Ovary (tissue), 9 donors: ENCODE data around the gene HSPB7. TPM values are rescaled to one million over a fixed set of nuclear protein-coding genes. Genes with fewer than 3 reads are reported as not detected.
"Not testable (repeated sequence)": the region's sequence is repeated elsewhere in the genome, so short reads cannot be mapped to it uniquely, and the experiment has no call there.

Source experiments
- DNase-seq, 5 donors: peaks; one replicate each; pipeline ENCODE4 v3.0.0-alpha.2; 2019 to 2020
- H3K27ac ChIP-seq, 2 donors: fragments of 200-600 bp; one replicate each; pipeline versions ENCODE4 v1.5.1 to v1.8.0; 2019 to 2022
- H3K27me3 ChIP-seq: fragments of 200-600 bp; one replicate; pipeline ENCODE4 v1.8.0; 2022
- H3K36me3 ChIP-seq: fragments of 200-600 bp; sonication (generic); one replicate; pipeline ENCODE4 v1.5.1; 2019
- H3K4me1 ChIP-seq: one replicate; pipeline ENCODE4 v1.8.1; 2013; ENCODE audit warnings: mild to moderate bottlenecking, moderate library complexity; ENCODE audit not compliant: insufficient read depth
- H3K4me3 ChIP-seq: fragments of 200-600 bp; sonication (generic); one replicate; pipeline ENCODE4 v1.5.1; 2017
- H3K9me3 ChIP-seq, 2 donors: fragments of 200-600 bp in 1 of 2; sonication (generic) in 1 of 2; one replicate each; pipeline versions ENCODE4 v1.5.1 to v1.8.1; 2013 to 2019; ENCODE audit warnings: mild to moderate bottlenecking in 1 of 2, moderate library complexity in 1 of 2
- EP300 ChIP-seq: sonication (generic); formaldehyde crosslinking; IDR thresholded peaks from one replicate; pipeline ENCODE4 v1.6.1; 2017; ENCODE audit warnings: antibody characterized with exemption
- POLR2A ChIP-seq: fragments of 450-650 bp; IDR thresholded peaks from one replicate; pipeline ENCODE4 v1.6.1; 2017; ENCODE audit warnings: antibody characterized with exemption, mild to moderate bottlenecking, moderate library complexity
- WGBS, 3 donors: extraction: QIAGEN DNeasy Blood & Tissue Kit in 1 of 3; methylation state at CpG; one replicate each; pipeline versions ENCODE4 v1.1.5 to v1.1.7; 2013 to 2017; 5-methylcytosine and 5-hydroxymethylcytosine counted together
- intact Hi-C, 4 donors: fragments of 100-400 bp; cut with DNase I; formaldehyde crosslinking; loops; one replicate each; pipeline versions ENCODE4 v1.11.0 to v1.15.1; 2022 to 2023
- polyA plus RNA-seq, 2 donors: library from polyadenylated mRNA; stranded (reverse); fragments of 200-250 nt in 1 of 2; fragments of 350-450 nt in 1 of 2; fragmentation: Illumina TruSeq in 1 of 2; extraction: RNeasy Lipid Tissue Mini Kit (QIAGEN cat#74804) in 1 of 2; gene quantifications; one replicate each; pipeline ENCODE4 v1.2.3, GENCODE V29; 2013 to 2014
- total RNA-seq, 7 donors: library from RNA; depleted of rRNA in 2 of 7; stranded (reverse); fragments of >200 nt in 2 of 7; fragmentation: NEBNext Ultra II Directional in 3 of 7; extraction: Animal tissue kit (Norgen Biotek cat#: 25700) in 3 of 7; gene quantifications; one replicate each; pipeline versions ENCODE4 v1.1.0 to v1.2.4, GENCODE V29; 2016 to 2023
- TF ChIP-seq, protein P1 (sequence below), 3 donors: fragments of 450-650 bp in 2 of 3; fragments of 200-600 bp in 1 of 3; IDR thresholded peaks; one replicate each; pipeline versions ENCODE4 v1.5.1 to v1.8.0; 2016 to 2022; ENCODE audit warnings: antibody characterized with exemption in 3 of 3, mild to moderate bottlenecking in 1 of 3
- donor health status: DM: no; HTN: no; CAD: no; lungs with moderate emphysema.
- donor health status: DM: no; HTN: no; CAD: no.
- donor health status: Bipolar disorder and iron deficiency.
- donor health status: DM: yes; HTN: yes; CAD: no.
- donor health status: DM: no; HTN: no; CAD: no.
- donor health status: DM: yes; HTN: yes; CAD: no.

HSPB7 gene
- total and polyA plus RNA-seq, 9 donors = 1.9 to 68.7 (median 30.9) TPM

DNA sequence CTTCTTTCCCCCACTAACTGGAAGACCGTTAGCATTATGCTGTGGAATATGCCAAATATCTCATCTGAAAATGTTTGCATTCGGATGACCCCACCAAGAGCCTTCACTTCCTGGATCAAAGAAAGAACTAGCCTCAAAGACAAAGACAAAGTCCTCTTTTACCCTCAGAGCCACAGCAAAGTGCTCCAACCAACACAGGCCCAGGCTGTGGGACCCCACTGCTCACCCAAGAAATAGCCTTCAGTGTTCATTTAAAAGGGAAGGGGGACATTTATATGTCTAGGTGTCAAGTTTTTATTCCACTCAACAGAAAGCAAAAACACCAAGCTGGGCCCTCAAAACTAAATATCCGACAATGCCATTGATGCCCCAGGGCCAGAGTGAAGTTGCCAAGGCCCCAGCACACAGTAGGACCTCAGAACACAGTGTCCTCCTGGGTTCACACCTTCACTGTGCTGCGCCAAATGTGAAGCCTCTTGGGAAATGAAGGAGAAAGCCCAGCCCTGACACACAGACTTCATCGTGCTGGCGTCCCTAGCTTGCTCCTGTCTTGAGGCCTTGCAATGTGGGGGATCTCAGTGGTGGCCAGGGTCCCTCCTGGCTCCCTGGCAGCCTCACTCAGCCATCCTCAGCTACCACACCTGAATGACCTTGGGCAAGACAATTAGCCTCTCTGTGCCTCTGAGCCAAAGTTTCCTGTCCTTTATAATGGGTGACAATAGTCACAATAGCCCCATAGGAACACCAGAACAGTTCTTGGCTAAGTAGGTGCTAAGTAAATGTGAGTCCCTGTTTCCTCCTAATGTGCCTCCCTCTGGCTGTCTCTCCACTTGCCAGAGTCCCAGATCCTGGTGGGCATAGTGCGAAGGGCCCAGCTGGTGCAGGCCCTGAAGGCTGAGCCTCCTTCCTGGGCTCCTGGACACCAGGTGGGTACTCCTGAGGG lies 37.0 kb upstream of the HSPB7 start:
- no peak for DNase-seq
- no peaks in the 10 kb centered on the region for H3K36me3 ChIP-seq
- H3K4me1 ChIP-seq = no peaks in the 10 kb centered on the region
- H3K4me3 ChIP-seq = no peak overlapping the region
- no peaks in the 10 kb centered on the region for H3K9me3 ChIP-seq
- intact Hi-C loops = loop anchor here in 2 of 4 donors (2.0 to 5.0 kb wide), 3 partner anchors 43 to 253 kb away; no protein-coding TSS in a partner anchor
- TF ChIP-seq EP300 (no peak), POLR2A (no peak)
- TF ChIP-seq, protein P1, sequence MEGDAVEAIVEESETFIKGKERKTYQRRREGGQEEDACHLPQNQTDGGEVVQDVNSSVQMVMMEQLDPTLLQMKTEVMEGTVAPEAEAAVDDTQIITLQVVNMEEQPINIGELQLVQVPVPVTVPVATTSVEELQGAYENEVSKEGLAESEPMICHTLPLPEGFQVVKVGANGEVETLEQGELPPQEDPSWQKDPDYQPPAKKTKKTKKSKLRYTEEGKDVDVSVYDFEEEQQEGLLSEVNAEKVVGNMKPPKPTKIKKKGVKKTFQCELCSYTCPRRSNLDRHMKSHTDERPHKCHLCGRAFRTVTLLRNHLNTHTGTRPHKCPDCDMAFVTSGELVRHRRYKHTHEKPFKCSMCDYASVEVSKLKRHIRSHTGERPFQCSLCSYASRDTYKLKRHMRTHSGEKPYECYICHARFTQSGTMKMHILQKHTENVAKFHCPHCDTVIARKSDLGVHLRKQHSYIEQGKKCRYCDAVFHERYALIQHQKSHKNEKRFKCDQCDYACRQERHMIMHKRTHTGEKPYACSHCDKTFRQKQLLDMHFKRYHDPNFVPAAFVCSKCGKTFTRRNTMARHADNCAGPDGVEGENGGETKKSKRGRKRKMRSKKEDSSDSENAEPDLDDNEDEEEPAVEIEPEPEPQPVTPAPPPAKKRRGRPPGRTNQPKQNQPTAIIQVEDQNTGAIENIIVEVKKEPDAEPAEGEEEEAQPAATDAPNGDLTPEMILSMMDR (IDR thresholded peaks at IDR 0.05) = no peak
- no peaks in the 10 kb centered on the region for H3K27me3 ChIP-seq
- no peak overlapping the region for H3K27ac ChIP-seq
- WGBS, 3 donors = 86 to 89% (median 89%) methylated on average over 7 of the region's 7 CpGs

DNA sequence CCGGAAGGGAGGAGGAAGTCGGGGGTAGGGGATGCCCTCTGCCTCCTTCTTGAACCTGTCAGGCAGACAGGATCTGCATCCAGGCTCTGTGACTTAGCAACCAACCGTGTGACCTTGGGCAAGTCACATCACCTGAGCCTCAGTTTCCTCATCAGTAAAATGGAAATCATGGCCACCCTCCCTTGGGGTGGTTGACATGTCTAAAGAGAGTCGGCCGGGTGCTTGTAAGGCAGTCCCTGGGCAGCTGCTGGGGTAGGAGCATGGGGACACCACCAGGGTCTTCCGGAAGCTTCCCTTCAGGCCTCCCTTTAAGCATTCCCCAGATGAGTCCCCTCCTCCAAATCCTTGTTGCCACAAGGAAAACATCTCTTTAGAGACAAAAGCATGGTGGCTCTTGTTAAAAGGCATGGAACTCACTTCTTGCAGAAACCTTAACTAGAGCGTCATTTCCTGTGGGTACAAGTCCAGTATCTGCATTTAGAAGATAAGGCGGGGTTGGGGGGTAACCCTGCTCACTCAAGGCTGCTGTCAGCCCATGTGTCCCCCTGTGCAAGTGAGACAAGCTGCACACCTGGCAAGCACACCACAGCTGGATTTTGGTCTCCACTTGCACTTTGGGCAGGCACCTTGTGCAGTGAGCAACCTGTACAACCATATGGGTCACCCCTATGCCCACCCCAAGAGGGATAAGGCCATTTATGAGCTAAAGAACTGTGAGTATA lies 36.1 kb upstream of the HSPB7 start:
- no peak for DNase-seq
- intact Hi-C loops = loop anchor here in 2 of 4 donors (2.0 to 5.0 kb wide), 3 partner anchors 42 to 252 kb away; no protein-coding TSS in a partner anchor
- WGBS, 3 donors = 81 to 85% (median 84%) methylated on average over 7 to 8 of the region's 8 CpGs
- Histone ChIP-seq H3K27me3 (no peaks in the 10 kb centered on the region), H3K4me3 (no peak overlapping the region), H3K4me1 (no peaks in the 10 kb centered on the region), H3K27ac (no peak overlapping the region), H3K36me3 (no peaks in the 10 kb centered on the region), H3K9me3 (no peaks in the 10 kb centered on the region)
- TF ChIP-seq POLR2A (no peak), EP300 (no peak)
- TF ChIP-seq, protein P1 (IDR thresholded peaks at IDR 0.05) = no peak

DNA sequence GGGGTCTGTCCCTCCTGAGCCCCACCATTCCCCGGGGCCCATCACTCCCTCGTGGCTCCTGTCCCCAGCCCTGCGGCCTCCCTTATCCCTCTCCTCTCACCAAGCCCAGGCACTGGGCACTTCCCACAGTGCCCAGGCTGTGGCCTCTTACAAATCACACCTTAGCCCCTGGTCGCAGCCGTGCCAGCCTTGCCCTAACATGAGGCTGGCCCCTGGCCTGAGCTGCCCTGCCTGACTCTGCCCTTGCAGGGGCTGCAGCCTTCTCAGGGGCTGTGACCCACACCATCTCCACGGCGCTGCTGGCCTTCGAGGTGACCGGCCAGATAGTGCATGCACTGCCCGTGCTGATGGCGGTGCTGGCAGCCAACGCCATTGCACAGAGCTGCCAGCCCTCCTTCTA lies 34.1 kb upstream of the HSPB7 start:
- not testable (repeated sequence) for DNase-seq
- 83 to 93% (median 89%) methylated on average over 12 of the region's 12 CpGs for WGBS, 3 donors

DNA sequence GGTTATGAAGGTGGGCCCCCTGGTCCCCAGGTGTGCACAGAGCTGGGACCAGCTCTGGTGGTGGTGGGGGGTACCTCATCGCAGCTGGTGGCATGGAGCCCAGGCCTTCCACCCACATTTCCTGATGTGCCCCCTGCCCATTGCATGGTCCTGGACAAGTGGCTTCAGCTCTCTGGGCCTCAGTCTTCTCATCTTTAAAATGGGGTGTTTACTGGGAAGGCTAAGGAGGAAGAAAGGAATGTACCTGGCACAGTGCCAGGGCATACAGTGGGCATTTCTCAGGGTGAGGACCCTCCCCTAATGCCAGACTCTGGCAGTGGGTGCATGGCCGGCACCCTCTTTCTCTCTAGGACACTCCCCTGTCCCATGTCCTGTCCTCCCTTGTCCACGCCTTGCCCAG lies 33.2 kb upstream of the HSPB7 start:
- no peak overlapping the region for H3K27ac ChIP-seq
- H3K4me3 ChIP-seq = no peak overlapping the region
- 90 to 94% (median 94%) methylated on average over 3 of the region's 3 CpGs for WGBS, 3 donors
- H3K27me3 ChIP-seq = no peaks in the 10 kb centered on the region
- intact Hi-C loops = loop anchor here in 2 of 4 donors (5.0 kb wide), 2 partner anchors 39 to 249 kb away; no protein-coding TSS in a partner anchor
- H3K4me1 ChIP-seq = peaks cover 2% of the 10 kb centered on the region
- no peaks in the 10 kb centered on the region for H3K36me3 ChIP-seq
- no peaks in the 10 kb centered on the region for H3K9me3 ChIP-seq
- TF ChIP-seq POLR2A = no peak
- TF ChIP-seq, protein P1 (IDR thresholded peaks at IDR 0.05) = no peak
- no peak for DNase-seq

More for the DNA sequence above, 34.1 kb upstream of the HSPB7 start:
- intact Hi-C loops = loop anchor here in 2 of 4 donors (5.0 kb wide), 2 partner anchors 40 to 250 kb away; no protein-coding TSS in a partner anchor
- not testable (repeated sequence) for H3K27ac ChIP-seq, H3K27me3 ChIP-seq, H3K9me3 ChIP-seq, H3K4me1 ChIP-seq, H3K36me3 ChIP-seq, H3K4me3 ChIP-seq
